CD4-positive, alpha-beta T cell treated with Interleukin-15 for 1 hour (primary cell): ENCODE results near the gene NXPH4.

Source experiments
- DNase-seq: peaks from one replicate; pipeline ENCODE4 v3.0.0-alpha.2; 2020

Gene NXPH4

GRCh38 chr12:57244312-57244696 lies 27.7 kb downstream of the NXPH4 start:
- DNase-seq = no peak

GRCh38 chr12:57247041-57247440 lies 30.4 kb downstream of the NXPH4 start:
- no peak for DNase-seq

DNA sequence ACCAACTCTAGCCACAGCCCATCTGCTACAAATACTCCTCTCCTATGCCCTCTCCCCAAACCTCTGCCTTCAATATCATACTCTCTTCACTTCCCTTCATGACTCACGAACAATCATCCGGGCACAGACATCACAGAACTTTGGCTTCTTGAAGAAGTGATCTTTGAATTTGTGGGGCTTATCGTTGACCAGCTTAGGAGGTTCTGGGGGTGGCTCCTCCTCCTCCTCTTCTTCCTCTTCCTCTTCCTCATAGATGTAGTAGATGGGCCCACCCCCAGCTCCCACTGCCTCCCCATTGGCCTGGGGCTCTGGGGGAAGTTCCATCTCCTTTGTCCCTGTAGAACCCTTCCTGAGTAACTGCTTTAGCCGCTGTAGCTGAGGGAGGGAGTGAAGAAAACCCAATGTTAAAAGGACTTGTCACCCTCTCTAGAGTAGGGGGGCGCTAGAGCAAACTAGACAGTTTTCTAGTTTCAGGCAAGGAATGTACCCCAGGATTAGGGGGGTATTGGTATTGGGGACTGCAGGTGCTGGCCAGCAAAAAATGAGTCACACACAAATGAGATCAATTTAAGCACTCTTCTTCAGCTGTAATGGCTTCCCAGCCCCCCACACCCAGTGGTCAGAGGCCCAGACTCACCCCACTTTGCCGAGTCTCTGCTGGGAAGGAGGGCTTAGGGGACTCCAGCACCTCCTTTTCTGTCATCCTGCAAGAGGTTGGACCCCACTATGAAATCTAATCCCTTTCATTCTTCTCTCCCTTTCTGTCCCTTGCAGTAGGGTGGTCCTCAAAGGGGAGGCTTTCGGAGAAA lies 32.5 kb downstream of the NXPH4 start:
- no peak for DNase-seq

- DNase-seq = no peak
Observed at GRCh38 chr12:57250541-57250940, 33.9 kb downstream of the NXPH4 start.

DNA sequence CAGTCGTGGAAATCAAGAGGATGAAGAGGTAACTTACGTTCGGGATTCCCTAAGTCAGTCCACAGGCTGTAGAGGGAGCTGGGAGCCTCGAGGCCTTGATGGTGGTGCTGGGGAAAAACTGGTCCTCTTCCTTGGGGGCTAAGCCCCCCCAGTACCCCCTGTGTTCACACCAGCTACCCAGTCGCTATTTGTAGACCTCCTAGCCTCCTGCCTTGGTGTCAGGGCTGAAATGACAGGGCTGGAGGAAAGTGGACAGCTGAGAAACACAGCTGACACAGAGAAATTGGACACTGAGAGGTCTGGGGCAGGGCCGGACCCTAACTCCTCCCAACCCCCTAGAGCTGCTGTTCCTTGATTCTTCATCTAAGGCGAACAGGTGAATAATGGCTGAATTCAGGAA lies 34.4 kb downstream of the NXPH4 start, which contains the start of gene STAC3:
TSS of gene STAC3 (minus strand) at position 232 of the 400 bp plus-strand sequence. CDS start 1,551 bp downstream, outside the sequence.
- no peak for DNase-seq

- DNase-seq = no peak
Observed at GRCh38 chr12:57254506-57255280, 38.1 kb downstream of the NXPH4 start.

- DNase-seq = no peak
Observed at GRCh38 chr12:57255916-57256315, 39.3 kb downstream of the NXPH4 start.

- no peak for DNase-seq
Observed at GRCh38 chr12:57258977-57259970, 42.7 kb downstream of the NXPH4 start.

DNA sequence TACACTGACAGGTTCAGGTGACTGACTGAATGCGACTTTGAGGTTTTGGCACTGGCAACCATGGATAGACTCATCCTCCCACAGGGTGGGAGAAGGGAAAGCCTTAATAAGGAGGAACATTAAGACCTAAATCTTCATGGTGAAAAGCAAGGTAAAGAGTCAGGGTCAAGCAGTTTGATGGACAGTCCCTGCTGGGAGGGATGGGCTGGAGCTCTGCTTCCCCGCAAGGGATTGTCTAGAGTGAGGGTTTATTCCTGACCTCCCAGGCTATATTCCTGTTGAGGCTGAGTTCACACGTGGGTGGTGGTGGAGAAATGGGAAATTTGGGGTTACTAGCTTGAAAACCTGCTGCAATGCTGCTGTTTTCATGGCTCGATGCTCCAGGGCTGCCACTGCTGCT lies 43.8 kb downstream of the NXPH4 start:
- no peak for DNase-seq

DNA sequence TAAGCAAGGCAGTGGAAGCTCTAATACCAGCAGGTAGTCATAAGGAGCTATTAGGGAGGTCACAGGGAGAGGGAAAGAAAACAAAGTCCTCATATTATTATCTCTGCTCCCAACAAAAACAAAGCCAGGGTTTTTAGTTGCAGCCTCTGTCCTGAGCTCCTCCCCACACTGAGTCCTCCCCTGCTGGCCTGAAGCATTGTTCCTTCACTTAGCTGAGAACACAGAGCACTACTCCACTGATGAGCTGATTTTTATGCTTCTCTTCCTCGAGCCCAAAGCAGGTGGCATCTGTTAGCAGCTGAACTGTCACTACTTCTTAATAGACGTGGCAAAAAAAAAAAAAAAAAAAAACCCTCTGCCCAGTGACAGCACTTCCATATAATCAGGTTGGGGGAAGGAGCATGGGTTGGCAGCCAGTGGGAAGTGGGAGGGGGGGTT lies 44.9 kb downstream of the NXPH4 start:
- no peak for DNase-seq

DNA sequence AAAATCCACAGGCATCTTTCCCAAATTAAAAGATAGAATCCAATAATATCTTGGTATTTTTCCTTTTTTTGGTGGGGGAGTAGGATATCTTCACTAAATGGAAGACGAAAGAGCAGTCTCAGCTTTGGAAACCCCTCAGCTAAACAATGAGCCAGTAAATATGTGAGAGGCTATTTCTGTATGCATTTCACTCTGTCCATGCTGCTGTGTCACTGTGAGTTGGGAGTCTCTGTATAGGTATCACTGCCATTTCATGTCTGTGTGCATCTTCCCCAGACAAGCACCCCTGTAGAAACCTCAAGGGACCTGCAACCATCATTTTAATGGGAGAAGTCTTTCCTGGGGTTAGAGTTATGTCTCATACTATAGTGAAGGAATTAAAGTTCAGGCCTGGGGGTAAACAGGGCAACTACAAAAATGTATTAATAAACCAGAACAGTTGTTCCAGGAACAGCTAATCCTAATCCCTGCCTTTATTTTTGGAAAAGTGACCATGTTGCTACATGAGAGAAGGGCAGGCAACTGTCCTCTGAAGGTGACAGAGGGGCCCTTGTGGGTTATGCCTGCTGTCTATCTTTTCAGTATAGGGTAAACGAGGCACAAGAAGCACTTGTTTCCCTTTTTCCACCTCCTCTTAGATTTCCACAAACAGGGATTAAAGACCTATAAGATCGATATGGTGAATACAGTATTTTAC lies 45.7 kb downstream of the NXPH4 start:
- DNase-seq = no peak

DNA sequence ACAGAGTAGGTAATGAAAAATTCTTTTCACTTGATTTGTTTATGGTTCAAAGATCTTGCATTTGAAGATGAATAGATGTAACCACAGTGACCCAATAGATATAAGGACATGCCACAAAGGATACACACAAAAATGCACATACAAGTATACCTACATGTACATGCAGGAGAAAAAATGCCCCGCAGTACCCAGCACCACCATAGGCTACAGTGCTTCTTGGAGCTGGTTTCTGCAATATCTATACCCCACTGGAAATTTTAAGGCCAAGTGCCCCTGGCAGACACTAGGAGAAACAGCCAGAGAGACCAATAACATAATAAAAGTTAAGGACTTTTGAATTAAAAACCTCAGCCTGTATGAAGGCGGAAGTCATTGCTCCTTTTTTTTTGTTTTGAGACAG lies 46.5 kb downstream of the NXPH4 start:
- DNase-seq = no peak

DNA sequence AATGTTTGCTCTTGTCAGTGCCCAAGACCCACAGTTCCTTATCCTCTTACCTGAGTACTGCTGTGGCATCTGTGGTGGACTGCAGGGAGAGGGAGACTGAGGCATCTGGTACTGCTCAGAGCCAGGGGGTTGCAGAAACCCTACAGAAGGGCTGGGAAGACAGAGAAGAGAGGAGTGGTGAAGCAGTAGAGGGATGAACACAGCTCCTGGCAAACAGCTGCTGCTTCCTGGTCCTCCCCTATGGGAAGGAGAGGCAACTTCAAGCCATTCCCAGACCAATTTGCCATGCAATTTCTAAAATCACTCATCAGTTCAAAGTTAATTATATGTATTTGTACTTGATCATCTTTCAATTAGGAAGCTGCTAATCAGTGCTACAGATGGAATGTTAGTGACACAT lies 50.1 kb downstream of the NXPH4 start:
- DNase-seq = no peak

- DNase-seq = no peak
Observed at GRCh38 chr12:57268264-57268663, 51.7 kb downstream of the NXPH4 start.

- no peak for DNase-seq
Observed at GRCh38 chr12:57270966-57271470, 54.4 kb downstream of the NXPH4 start.

- no peak for DNase-seq
Observed at GRCh38 chr12:57272337-57273151, 56.0 kb downstream of the NXPH4 start.

DNA sequence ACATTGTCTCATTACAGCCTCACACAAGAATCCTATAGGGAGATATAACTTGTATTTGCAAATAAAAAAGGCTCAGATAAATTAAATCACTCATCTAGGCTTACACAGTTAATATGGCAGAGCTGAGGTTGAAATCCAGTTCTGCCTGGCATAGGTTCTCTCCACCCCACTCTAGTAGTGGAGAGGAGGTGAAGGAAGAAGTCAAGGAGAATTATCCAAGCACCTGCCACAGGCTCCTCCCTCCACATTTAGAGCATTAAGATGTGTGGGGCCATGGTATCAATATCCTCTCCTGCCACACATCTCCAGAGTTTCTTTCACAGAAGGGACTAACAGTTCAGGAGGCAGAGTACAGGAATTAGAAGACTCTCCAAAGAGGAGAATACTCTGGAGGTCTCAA lies 56.9 kb downstream of the NXPH4 start:
- DNase-seq = no peak
